Brain microvascular endothelial cell (primary cell): Measurements from ENCODE around the gene CNTD1.

Experiments used
- DNase-seq: peaks from one replicate; pipeline ENCODE4 v3.0.0-alpha.2; 2020
- H3K27ac ChIP-seq: fragments of 250-450 bp; sonication (Bioruptor Pico); 2 replicates; pipeline ENCODE4 v1.5.1; 2020; ENCODE audit warnings: mild to moderate bottlenecking, moderate library complexity
- H3K27me3 ChIP-seq: fragments of 250-450 bp; sonication (Bioruptor Pico); replicated peaks from 2 replicates; pipeline ENCODE4 v1.5.1; 2020; ENCODE audit warnings: mild to moderate bottlenecking
- H3K36me3 ChIP-seq: fragments of 250-450 bp; sonication (Bioruptor Pico); replicated peaks from 2 replicates; pipeline ENCODE4 v1.5.1; 2020; ENCODE audit warnings: mild to moderate bottlenecking
- H3K4me3 ChIP-seq: 2 replicates; pipeline ENCODE4 v1.5.1; 2011; ENCODE audit warnings: low read depth, mild to moderate bottlenecking, control low read depth, low read length, moderate library complexity
- in situ Hi-C: cut with HindIII; loops from 2 replicates; pipeline ENCODE4 v1.10.0; 2017; ENCODE audit warnings: low sequenced_read_pairs, low pct_ligation_motif_present
- TF ChIP-seq, protein P1 (sequence below): IDR thresholded peaks from 2 replicates; pipeline ENCODE4 v1.5.1; 2011; ENCODE audit warnings: low read depth, mild to moderate bottlenecking, moderate library complexity, low read length, control low read depth, inconsistent platforms; ENCODE audit errors: missing control alignments

CNTD1 gene

DNA sequence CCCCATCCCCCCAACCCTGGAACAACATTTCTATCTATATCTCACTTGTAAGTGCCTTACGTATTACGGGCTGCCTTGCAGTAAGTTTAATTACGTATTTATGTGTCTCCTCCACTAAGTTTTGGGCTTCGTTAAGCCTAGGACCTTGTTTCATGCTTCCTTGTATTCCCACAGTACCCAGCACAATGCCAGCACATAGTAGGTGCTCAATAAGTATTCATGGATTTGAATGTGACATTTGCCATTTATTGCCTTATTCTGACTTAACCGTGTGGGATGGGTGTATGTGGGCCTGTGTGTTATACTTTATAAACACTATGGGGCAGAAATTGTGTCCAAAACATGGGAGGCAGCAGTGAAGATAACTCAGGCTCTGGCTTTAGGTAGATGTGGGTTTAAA lies 6.1 kb upstream of the CNTD1 start:
- Histone ChIP-seq H3K4me3 (no peak overlapping the region), H3K36me3 (peaks cover 10% of the 10 kb centered on the region), H3K27ac (no peak overlapping the region), H3K27me3 (no peaks in the 10 kb centered on the region)
- in situ Hi-C loops, result no loop called here
- DNase-seq, result no peak
- TF ChIP-seq, protein P1, sequence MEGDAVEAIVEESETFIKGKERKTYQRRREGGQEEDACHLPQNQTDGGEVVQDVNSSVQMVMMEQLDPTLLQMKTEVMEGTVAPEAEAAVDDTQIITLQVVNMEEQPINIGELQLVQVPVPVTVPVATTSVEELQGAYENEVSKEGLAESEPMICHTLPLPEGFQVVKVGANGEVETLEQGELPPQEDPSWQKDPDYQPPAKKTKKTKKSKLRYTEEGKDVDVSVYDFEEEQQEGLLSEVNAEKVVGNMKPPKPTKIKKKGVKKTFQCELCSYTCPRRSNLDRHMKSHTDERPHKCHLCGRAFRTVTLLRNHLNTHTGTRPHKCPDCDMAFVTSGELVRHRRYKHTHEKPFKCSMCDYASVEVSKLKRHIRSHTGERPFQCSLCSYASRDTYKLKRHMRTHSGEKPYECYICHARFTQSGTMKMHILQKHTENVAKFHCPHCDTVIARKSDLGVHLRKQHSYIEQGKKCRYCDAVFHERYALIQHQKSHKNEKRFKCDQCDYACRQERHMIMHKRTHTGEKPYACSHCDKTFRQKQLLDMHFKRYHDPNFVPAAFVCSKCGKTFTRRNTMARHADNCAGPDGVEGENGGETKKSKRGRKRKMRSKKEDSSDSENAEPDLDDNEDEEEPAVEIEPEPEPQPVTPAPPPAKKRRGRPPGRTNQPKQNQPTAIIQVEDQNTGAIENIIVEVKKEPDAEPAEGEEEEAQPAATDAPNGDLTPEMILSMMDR, result no peak

DNA sequence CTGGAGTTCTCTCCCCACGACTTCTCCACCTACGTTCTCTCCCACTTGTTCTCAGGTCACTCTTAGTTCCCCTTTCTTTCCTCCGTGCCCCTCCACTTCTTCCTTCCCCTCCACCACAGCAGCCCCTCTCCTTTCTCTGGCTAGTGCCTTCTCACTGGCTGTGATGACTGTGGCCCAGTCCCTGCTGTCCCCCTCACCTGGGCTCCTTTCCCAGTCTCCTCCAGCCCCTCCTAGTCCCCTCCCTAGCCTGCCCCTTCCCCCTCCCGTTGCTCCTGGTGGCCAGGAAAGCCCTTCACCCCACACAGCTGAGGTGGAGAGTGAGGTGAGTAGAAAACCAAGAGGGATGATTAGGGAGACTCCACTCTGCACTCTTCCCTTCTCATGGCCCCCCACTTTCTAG lies 3.6 kb upstream of the CNTD1 start:
- Histone ChIP-seq H3K36me3 (no peaks in the 10 kb centered on the region), H3K27ac (no peak overlapping the region), H3K27me3 (no peaks in the 10 kb centered on the region), H3K4me3 (no peak overlapping the region)
- TF ChIP-seq, protein P1, result no peak
- in situ Hi-C loops, result no loop called here
- no peak for DNase-seq

DNA sequence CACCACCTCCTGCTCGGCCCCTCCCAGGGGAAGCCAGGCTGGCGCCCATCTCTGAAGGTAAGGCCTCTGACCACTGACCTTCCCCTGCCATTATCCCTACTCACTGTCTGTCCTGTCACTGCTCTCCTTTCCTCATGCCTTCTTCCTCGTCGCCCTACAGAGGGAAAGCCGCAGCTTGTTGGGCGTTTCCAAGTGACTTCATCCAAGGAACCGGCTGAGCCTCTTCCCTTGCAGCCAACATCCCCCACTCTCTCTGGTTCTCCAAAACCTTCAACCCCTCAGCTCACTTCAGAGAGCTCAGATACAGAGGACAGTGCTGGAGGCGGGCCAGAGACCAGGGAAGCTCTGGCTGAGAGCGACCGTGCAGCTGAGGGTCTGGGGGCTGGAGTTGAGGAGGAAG lies 3.2 kb upstream of the CNTD1 start:
- H3K27me3 ChIP-seq, result no peaks in the 10 kb centered on the region
- TF ChIP-seq, protein P1, result no peak
- H3K4me3 ChIP-seq, result no peak overlapping the region
- H3K36me3 ChIP-seq, result no peaks in the 10 kb centered on the region
- in situ Hi-C loops, result no loop called here
- no peak overlapping the region for H3K27ac ChIP-seq
- no peak for DNase-seq

DNA sequence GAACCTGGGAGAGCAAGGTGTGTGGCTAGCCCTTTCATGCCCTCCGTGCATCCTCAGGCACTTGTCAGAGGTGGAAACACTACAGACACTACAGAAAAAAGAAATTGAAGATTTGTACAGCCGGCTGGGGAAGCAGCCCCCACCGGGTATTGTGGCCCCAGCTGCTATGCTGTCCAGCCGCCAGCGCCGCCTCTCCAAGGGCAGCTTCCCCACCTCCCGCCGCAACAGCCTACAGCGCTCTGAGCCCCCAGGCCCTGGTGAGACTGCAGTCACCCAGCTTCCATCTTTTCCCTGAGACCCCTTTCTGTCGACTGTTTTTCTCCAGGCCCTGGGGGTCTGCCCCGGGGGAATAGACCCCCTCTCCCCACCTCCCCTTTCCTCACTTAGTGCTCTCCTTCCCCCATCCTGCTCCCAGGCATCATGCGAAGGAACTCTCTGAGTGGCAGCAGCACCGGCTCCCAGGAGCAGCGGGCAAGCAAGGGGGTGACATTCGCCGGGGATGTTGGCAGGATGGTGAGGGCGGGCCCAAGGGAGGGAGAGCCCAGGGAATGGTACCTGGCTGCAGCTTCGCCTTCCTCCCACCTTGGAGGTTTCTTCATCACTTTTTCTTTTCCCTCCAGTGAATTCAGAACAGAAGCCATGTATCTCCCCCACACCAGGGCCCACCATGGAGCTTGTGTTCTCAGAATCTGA lies 2.4 kb upstream of the CNTD1 start:
- TF ChIP-seq, protein P1, result no peak
- Histone ChIP-seq H3K4me3 (no peak overlapping the region), H3K27ac (no peak overlapping the region), H3K27me3 (no peaks in the 10 kb centered on the region), H3K36me3 (no peaks in the 10 kb centered on the region)
- no peak for DNase-seq
- in situ Hi-C loops, result no loop called here

DNA sequence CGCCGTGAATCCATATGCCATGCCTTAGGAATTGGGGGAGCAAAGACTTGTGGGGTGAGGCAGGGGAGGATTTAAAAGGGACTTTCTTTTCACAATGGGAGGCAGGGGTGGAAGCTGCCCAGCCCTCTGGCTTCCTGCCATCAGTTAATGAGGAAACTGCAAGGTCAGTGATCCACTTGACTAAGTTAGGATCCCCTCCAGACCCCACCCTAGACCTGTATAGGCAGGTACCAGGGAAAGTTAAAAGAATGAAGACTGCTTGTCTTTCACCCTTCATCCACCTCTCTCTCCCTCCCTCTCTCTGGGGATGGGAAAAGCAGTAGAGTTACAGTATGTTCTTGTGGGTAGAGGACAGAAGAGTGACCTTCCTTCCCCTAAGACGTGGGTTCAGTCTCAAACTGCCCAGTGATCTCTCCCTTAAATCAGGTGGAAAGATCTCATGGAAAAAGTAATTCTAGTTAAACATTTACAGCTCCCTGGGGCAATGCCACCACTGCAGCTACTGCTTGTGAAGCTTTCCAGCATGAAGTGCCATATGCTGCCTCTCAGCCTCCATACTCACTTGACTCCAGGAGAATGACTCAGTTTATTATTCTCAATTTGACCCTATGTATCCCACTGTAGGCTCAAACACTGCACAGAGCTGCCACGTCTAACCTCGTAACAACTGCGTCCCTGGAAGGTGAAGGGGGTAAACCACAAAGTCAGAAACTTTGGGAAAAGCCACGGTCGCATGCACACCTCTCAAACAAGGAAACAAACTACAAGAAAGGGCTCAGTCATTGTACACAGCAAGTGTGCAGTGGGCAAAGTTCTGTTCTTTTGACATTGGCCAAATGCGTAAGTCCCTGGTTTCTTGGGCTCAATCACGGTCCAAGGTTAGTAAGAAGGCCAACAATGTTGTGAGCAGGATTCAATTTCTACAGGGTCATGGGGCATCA lies 1.3 kb upstream of the CNTD1 start:
- H3K36me3 ChIP-seq, result no peaks in the 10 kb centered on the region
- H3K27ac ChIP-seq, result no peak overlapping the region
- TF ChIP-seq, protein P1, result no peak
- in situ Hi-C loops, result no loop called here
- H3K4me3 ChIP-seq, result peak overlapping the region; percentile 98
- no peak for DNase-seq
- no peaks in the 10 kb centered on the region for H3K27me3 ChIP-seq
